H1 (cell line): ENCODE data around the gene KCNJ12. TPM values are rescaled to one million over a fixed set of nuclear protein-coding genes. Genes with fewer than 3 reads are reported as not detected.

Experiments
- ATF2 ChIP-seq: IDR thresholded peaks from 2 replicates; pipeline ENCODE4 v1.6.1; 2012; ENCODE audit warnings: low read length, inconsistent platforms
- CEBPB ChIP-seq: IDR thresholded peaks from 2 replicates; pipeline ENCODE4 v1.6.1; 2012; ENCODE audit warnings: low read depth, low read length
- YY1 ChIP-seq: IDR thresholded peaks from 2 replicates; pipeline ENCODE4 v1.6.1; 2011; ENCODE audit warnings: low read depth, mild to moderate bottlenecking, low read length
- polyA plus RNA-seq, 7 experiments: library from polyadenylated mRNA; depleted of rRNA in 3 of 7; stranded (reverse) in 5 of 7; unstranded in 2 of 7; fragments of >200 nt in 5 of 7; fragments of 200-250 nt in 2 of 7; gene quantifications; 1 replicate in 5 of 7; 2 replicates in 1 of 7; 4 replicates in 1 of 7; pipeline versions ENCODE4 v1.2.1 to v1.2.3, GENCODE V29; 2011 to 2013; ENCODE audit warnings: missing spikeins in 2 of 7, mixed read lengths in 2 of 7
- total RNA-seq: library from RNA; stranded (reverse); fragmentation: NEBNext Ultra II Directional; extraction: Animal tissue kit (Norgen Biotek cat#: 25700); gene quantifications from 2 replicates; pipeline ENCODE4 v1.2.1, GENCODE V29; 2021

Gene KCNJ12
- total and polyA plus RNA-seq, 2 of the 8 experiments (the other 6 are each of a cell fraction or from before 2014, with no cell fraction given), result 1.2 to 1.5 TPM

DNA sequence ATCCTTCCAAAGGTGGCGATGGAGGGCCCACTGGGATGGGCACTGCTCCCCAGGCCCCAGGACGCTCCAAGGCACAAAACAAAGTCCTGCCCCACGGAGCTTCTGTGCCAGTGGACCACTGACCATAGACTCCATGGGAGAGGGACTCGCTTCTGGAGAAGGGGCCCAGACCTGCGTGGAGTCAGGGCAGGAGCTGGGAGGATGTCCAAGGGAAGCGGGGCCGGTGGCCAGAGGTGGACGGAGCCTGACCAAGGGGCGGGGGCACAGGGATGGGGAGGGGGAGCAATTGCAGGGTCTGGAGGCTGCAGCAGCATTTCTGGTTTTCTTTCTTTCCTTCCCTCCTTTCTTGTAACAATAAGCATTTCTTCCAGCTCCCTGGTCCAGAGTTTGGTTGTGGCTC is 14.1 kb downstream of the KCNJ12 start (continued):
- TF ChIP-seq ATF2, result no peak
- TF ChIP-seq YY1, result no peak
- TF ChIP-seq CEBPB, result no peak
